Measurements from ENCODE around the gene NECAP2. TPM values are rescaled to one million over a fixed set of nuclear protein-coding genes. Genes with fewer than 3 reads are reported as not detected.

NECAP2 gene
- total RNA-seq, 1 donor from 2014 or later: 43.2 TPM

- Mint-ChIP-seq H3K4me3 (ENCODE audit: low read depth) (peak overlapping the region; percentile 53), H3K9me3 (ENCODE audit: low read depth) (no peaks in the 10 kb centered on the region)
Observed at GRCh38 chr1:16442941-16443340, 2.4 kb downstream of the NECAP2 start.

GRCh38 chr1:16443975-16444770 lies 3.6 kb downstream of the NECAP2 start:
- Mint-ChIP-seq H3K4me3 (ENCODE audit: low read depth) (no peak overlapping the region), H3K4me1 (ENCODE audit: low read depth) (peaks cover 10% of the 10 kb centered on the region), H3K36me3 (ENCODE audit: insufficient read depth) (peaks cover 4% of the 10 kb centered on the region), H3K27me3 (no peaks in the 10 kb centered on the region), H3K27ac (no peak overlapping the region), H3K9me3 (ENCODE audit: low read depth) (no peaks in the 10 kb centered on the region)
- DNase-seq (ENCODE audit: low spot score, unreplicated experiment): no peak
- no peak for TF ChIP-seq CTCF (IDR thresholded peaks at IDR 0.05; ENCODE audit: unreplicated experiment)

More at GRCh38 chr1:16442941-16443340, 2.4 kb downstream of the NECAP2 start:
- no peak for DNase-seq (ENCODE audit: low spot score, unreplicated experiment)
- H3K27ac Mint-ChIP-seq: peak overlapping the region; percentile 80
- no peaks in the 10 kb centered on the region for H3K27me3 Mint-ChIP-seq
- peaks cover 10% of the 10 kb centered on the region for H3K4me1 Mint-ChIP-seq (ENCODE audit: low read depth)
- peaks cover 4% of the 10 kb centered on the region for H3K36me3 Mint-ChIP-seq (ENCODE audit: insufficient read depth)
- no peak for TF ChIP-seq CTCF (IDR thresholded peaks at IDR 0.05; ENCODE audit: unreplicated experiment)

- Mint-ChIP-seq H3K4me1 (ENCODE audit: low read depth) (peaks cover 10% of the 10 kb centered on the region), H3K9me3 (ENCODE audit: low read depth) (no peaks in the 10 kb centered on the region), H3K27ac (no peak overlapping the region), H3K27me3 (no peaks in the 10 kb centered on the region), H3K4me3 (ENCODE audit: low read depth) (no peak overlapping the region), H3K36me3 (ENCODE audit: insufficient read depth) (peaks cover 12% of the 10 kb centered on the region)
- TF ChIP-seq CTCF (IDR thresholded peaks at IDR 0.05; ENCODE audit: unreplicated experiment): no peak
- DNase-seq (ENCODE audit: low spot score, unreplicated experiment): no peak
Observed at GRCh38 chr1:16445052-16445451, 4.5 kb downstream of the NECAP2 start.

GRCh38 chr1:16446116-16446515 lies 5.6 kb downstream of the NECAP2 start:
- no peak for DNase-seq (ENCODE audit: low spot score, unreplicated experiment)
- no peak overlapping the region for H3K4me3 Mint-ChIP-seq (ENCODE audit: low read depth)
- H3K27me3 Mint-ChIP-seq: no peaks in the 10 kb centered on the region
- H3K4me1 Mint-ChIP-seq (ENCODE audit: low read depth): peaks cover 7% of the 10 kb centered on the region
- H3K36me3 Mint-ChIP-seq (ENCODE audit: insufficient read depth): peaks cover 14% of the 10 kb centered on the region
- no peaks in the 10 kb centered on the region for H3K9me3 Mint-ChIP-seq (ENCODE audit: low read depth)
- H3K27ac Mint-ChIP-seq: no peak overlapping the region
- TF ChIP-seq CTCF (IDR thresholded peaks at IDR 0.05; ENCODE audit: unreplicated experiment): no peak

- peaks cover 19% of the 10 kb centered on the region for H3K36me3 Mint-ChIP-seq (ENCODE audit: insufficient read depth)
- H3K9me3 Mint-ChIP-seq (ENCODE audit: low read depth): no peaks in the 10 kb centered on the region
- no peaks in the 10 kb centered on the region for H3K27me3 Mint-ChIP-seq
- H3K4me3 Mint-ChIP-seq (ENCODE audit: low read depth): no peak overlapping the region
- TF ChIP-seq CTCF (IDR thresholded peaks at IDR 0.05; ENCODE audit: unreplicated experiment): no peak
- no peak overlapping the region for H3K27ac Mint-ChIP-seq
- peaks cover 1% of the 10 kb centered on the region for H3K4me1 Mint-ChIP-seq (ENCODE audit: low read depth)
- DNase-seq (ENCODE audit: low spot score, unreplicated experiment): no peak
Observed at GRCh38 chr1:16447641-16448040, 7.1 kb downstream of the NECAP2 start.

All from progenitor cell of endocrine pancreas (in vitro differentiated cells).